Immature natural killer cell (primary cell): Measurements from ENCODE around the gene NUDT3. TPM values are rescaled to one million over a fixed set of nuclear protein-coding genes. Genes with fewer than 3 reads are reported as not detected.
"Not testable (repeated sequence)": the region's sequence is repeated elsewhere in the genome, so short reads cannot be mapped to it uniquely, and the experiment has no call there.

Experiments used
- DNase-seq, 3 donors: peaks; one replicate each; pipeline ENCODE4 v3.0.0; 2022; ENCODE audit warnings: mixed read lengths in 1 of 3
- H3K27ac Mint-ChIP-seq, 6 donors: one replicate each; pipeline ENCODE4 v1.8.0; 2020; ENCODE audit warnings: mixed read lengths in 6 of 6, mild to moderate bottlenecking in 5 of 6, inconsistent platforms in 4 of 6, moderate library complexity in 3 of 6
- H3K27me3 Mint-ChIP-seq, 3 donors: one replicate each; pipeline ENCODE4 v1.8.0; 2020 to 2021; ENCODE audit warnings: low read depth in 3 of 3, mild to moderate bottlenecking in 3 of 3, mixed read lengths in 3 of 3, moderate library complexity in 3 of 3, inconsistent platforms in 1 of 3
- H3K36me3 Mint-ChIP-seq, 3 donors: one replicate each; pipeline ENCODE4 v1.8.0; 2020; ENCODE audit warnings: mixed read lengths in 3 of 3, inconsistent platforms in 2 of 3, mild to moderate bottlenecking in 2 of 3
- H3K4me1 Mint-ChIP-seq, 2 donors: one replicate each; pipeline ENCODE4 v1.8.0; 2020; ENCODE audit warnings: inconsistent platforms in 2 of 2, mild to moderate bottlenecking in 2 of 2, mixed read lengths in 2 of 2, moderate library complexity in 1 of 2
- H3K4me3 Mint-ChIP-seq, 5 donors: one replicate each; pipeline ENCODE4 v1.8.0; 2020; ENCODE audit warnings: mild to moderate bottlenecking in 5 of 5, mixed read lengths in 5 of 5, inconsistent platforms in 3 of 5, moderate library complexity in 3 of 5
- H3K9me3 Mint-ChIP-seq, 6 donors: one replicate each; pipeline ENCODE4 v1.8.0; 2020; ENCODE audit warnings: mild to moderate bottlenecking in 6 of 6, mixed read lengths in 6 of 6, inconsistent platforms in 4 of 6, moderate library complexity in 3 of 6
- polyA plus RNA-seq, 3 donors: library from polyadenylated mRNA; unstranded; fragments of 300-500 nt; fragmentation: Illumina TruSeq; gene quantifications; one replicate each; pipeline ENCODE4 v1.2.3, GENCODE V29; 2021

Gene NUDT3
- polyA plus RNA-seq, 3 donors from 2014 or later, result 5.0 to 10.3 (median 8.3) TPM

DNA sequence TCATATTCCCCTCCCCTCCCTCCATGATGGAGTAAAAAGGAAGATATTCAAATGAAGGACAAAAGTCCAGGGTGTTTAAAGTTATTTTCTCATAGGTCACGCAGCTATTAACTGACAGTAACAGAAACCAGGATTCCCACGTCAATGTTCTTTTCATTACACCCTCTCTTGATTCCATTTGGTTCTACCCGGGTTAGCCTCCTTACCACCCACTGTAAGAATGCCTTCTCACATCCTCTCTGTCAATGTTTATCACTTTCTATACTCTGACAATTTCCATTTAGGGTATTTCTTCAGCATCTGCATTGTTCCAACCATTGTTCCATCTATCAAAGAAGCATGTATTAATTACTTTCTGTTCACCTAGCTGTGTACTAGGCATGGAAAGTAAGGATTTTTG, 52.1 kb downstream of the NUDT3 start:
- H3K4me1 Mint-ChIP-seq, result peaks cover 21 to 35% of the 10 kb centered on the region in 2 donors

DNA sequence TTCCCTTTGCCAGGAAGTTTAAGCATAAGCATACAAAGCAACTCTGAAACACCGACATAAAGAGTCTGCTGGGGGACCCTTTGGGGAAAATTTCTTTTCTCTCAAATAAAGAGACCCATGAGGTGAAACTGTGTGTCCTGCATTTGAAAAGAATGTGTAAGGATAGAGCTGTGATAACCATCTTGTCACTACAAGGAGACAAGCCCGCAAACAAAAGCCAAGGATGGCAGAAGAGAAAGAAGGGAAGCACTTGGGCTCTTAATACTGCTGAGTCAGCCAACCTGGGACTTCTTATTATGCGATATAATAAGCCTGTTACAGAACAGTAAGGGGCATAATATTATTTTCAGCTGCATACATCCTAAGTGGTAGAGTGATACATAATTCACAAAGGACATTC, 52.5 kb downstream of the NUDT3 start:
- Mint-ChIP-seq H3K27ac (no peak overlapping the region), H3K9me3 (no peaks in the 10 kb centered on the region), H3K27me3 (peaks cover 0 to 3% (median 0%) of the 10 kb centered on the region in 3 donors), H3K36me3 (peaks cover 0 to 7% (median 0%) of the 10 kb centered on the region in 3 donors), H3K4me3 (no peak overlapping the region), H3K4me1 (peaks cover 21 to 35% of the 10 kb centered on the region in 2 donors)
- no peak for DNase-seq

More for the DNA sequence above, 52.1 kb downstream of the NUDT3 start:
- Mint-ChIP-seq H3K4me3 (no peak overlapping the region), H3K27me3 (peaks cover 0 to 3% (median 0%) of the 10 kb centered on the region in 3 donors), H3K36me3 (peaks cover 0 to 7% (median 0%) of the 10 kb centered on the region in 3 donors), H3K9me3 (no peaks in the 10 kb centered on the region), H3K27ac (no peak overlapping the region)
- no peak for DNase-seq

DNA sequence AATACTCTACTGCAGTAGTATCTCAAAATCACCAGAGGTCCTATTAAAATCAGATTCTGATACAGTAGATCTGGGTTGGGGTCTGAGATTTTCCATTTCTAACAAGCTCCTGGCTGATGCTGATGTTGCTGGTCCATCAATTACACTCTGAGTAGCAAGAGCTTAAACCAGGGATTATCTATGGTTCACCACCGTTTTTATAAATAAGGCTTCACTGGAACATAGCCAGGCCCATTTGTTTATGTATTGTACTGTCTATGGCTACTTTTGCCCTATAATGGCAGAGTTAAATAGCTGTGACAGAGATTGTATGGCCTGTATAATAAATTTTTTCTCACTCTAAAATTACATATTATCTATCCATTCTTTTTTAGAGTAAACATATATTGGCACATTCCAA, 53.0 kb downstream of the NUDT3 start:
- Mint-ChIP-seq H3K36me3 (peaks cover 0 to 7% (median 0%) of the 10 kb centered on the region in 3 donors), H3K27me3 (peaks cover 0 to 1% (median 0%) of the 10 kb centered on the region in 3 donors), H3K9me3 (no peaks in the 10 kb centered on the region), H3K4me3 (no peak overlapping the region), H3K27ac (no peak overlapping the region), H3K4me1 (peaks cover 20 to 33% of the 10 kb centered on the region in 2 donors)
- DNase-seq, result no peak

DNA sequence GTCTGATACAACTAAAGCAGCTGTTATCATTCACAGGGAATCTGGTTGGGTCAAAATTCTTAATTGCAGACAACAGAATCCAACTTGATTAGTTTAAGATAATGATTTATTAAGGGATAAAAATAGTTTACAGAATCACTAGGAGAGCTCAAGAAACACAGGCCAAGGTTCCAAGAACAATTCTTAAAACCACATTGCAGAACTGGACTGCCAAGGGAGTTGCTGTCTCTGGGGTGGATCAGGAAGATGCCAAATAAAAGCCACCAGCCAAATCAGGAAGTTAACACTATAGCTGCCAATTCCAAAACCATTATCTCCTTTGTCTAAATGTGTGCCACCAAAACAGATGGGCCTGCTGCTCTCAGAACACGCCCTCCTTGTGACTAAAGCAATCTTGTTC, 53.7 kb downstream of the NUDT3 start:
- DNase-seq, result no peak
- Mint-ChIP-seq H3K4me3 (no peak overlapping the region), H3K27me3 (peaks cover 0 to 2% (median 0%) of the 10 kb centered on the region in 3 donors), H3K9me3 (no peaks in the 10 kb centered on the region), H3K4me1 (peaks cover 15 to 27% of the 10 kb centered on the region in 2 donors), H3K36me3 (peaks cover 0 to 7% (median 4%) of the 10 kb centered on the region in 3 donors), H3K27ac (no peak overlapping the region)

DNA sequence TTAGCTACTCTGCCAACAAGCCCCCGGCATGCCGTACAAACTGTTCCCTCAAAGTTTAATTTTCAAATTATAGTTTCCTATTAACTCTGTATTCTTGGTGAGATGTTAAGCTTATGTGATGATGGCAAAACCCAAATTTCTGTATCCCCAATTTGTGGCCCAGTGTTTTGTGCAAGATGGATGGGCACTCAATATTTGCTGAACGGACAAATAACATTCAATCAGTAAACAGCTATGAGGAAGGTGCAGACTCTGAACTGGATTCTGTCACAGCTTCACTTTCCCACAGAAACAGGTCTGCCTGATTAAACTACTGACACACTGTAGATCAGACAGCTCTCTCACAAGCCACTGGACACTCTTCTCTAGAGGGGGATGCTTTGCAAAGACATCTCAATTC, 54.1 kb downstream of the NUDT3 start:
- H3K36me3 Mint-ChIP-seq, result peaks cover 0 to 7% (median 7%) of the 10 kb centered on the region in 3 donors

DNA sequence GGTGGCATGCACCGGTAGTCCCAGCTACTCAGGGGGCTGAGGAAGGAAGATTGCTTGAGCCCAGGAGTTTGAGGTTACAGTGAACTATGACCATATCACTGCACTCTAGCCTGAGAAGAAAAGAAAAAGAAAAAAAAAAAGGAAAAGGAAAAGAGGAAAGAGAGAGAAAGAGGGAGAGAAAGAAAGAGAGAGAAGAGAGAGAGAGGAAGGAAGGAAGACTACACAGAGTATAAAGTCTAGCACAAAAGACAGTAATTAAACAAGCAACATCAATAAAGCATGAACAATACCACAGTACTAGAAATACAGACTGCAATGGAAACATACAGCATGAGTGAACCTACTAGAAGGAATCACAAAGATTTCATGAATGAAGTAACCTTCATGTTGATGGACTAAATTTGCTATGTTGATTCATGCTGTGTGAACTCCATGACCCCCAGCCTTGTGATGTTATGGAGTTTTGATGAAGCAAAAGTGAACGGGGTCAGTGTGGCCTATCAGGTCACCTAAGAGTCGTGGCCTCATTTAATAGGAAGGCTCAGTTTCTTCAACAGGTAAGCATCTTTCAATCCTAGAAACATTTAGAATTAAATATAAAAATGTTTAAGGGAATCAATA, 57.6 kb downstream of the NUDT3 start:
- no peak overlapping the region for H3K4me3 Mint-ChIP-seq
- DNase-seq, result no peak
- no peaks in the 10 kb centered on the region for H3K9me3 Mint-ChIP-seq
- H3K27ac Mint-ChIP-seq, result no peak overlapping the region
- H3K27me3 Mint-ChIP-seq, result peaks cover 0 to 2% (median 0%) of the 10 kb centered on the region in 3 donors
- H3K4me1 Mint-ChIP-seq, result peaks cover 14 to 15% of the 10 kb centered on the region in 2 donors
- H3K36me3 Mint-ChIP-seq, result peaks cover 0 to 18% (median 0%) of the 10 kb centered on the region in 3 donors

More for the DNA sequence above, 54.1 kb downstream of the NUDT3 start:
- no peaks in the 10 kb centered on the region for H3K9me3 Mint-ChIP-seq
- DNase-seq, result no peak
- H3K27ac Mint-ChIP-seq, result peak overlapping the region in 2 of 6 donors; percentile 8 to 23
- no peak overlapping the region for H3K4me3 Mint-ChIP-seq
- H3K4me1 Mint-ChIP-seq, result peaks cover 13 to 23% of the 10 kb centered on the region in 2 donors
- H3K27me3 Mint-ChIP-seq, result peaks cover 0 to 2% (median 0%) of the 10 kb centered on the region in 3 donors

DNA sequence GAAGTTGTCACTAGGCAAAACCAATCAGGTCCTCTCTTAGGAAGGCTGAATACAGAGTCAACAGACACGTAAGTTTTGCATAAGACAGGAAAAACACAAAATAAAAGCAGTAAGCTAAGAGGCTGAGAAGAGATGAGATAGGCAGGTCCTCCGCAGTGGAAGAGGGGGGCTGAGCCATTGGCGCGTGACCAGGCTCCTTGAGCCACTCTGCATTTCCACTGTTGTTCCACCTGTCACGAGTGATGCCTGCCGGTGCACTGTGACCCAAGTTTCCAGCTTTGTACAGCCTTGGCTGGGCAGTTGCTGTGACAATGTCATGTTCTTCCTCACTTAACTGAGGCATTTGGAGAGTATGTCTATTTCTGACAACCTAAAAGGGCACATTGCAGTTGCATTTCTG, 58.6 kb downstream of the NUDT3 start:
- no peaks in the 10 kb centered on the region for H3K9me3 Mint-ChIP-seq
- no peak for DNase-seq
- no peak overlapping the region for H3K4me3 Mint-ChIP-seq
- peaks cover 0 to 2% (median 0%) of the 10 kb centered on the region in 3 donors for H3K27me3 Mint-ChIP-seq
- H3K36me3 Mint-ChIP-seq, result peaks cover 0 to 18% (median 0%) of the 10 kb centered on the region in 3 donors
- no peak overlapping the region for H3K27ac Mint-ChIP-seq
- peaks cover 14 to 15% of the 10 kb centered on the region in 2 donors for H3K4me1 Mint-ChIP-seq

DNA sequence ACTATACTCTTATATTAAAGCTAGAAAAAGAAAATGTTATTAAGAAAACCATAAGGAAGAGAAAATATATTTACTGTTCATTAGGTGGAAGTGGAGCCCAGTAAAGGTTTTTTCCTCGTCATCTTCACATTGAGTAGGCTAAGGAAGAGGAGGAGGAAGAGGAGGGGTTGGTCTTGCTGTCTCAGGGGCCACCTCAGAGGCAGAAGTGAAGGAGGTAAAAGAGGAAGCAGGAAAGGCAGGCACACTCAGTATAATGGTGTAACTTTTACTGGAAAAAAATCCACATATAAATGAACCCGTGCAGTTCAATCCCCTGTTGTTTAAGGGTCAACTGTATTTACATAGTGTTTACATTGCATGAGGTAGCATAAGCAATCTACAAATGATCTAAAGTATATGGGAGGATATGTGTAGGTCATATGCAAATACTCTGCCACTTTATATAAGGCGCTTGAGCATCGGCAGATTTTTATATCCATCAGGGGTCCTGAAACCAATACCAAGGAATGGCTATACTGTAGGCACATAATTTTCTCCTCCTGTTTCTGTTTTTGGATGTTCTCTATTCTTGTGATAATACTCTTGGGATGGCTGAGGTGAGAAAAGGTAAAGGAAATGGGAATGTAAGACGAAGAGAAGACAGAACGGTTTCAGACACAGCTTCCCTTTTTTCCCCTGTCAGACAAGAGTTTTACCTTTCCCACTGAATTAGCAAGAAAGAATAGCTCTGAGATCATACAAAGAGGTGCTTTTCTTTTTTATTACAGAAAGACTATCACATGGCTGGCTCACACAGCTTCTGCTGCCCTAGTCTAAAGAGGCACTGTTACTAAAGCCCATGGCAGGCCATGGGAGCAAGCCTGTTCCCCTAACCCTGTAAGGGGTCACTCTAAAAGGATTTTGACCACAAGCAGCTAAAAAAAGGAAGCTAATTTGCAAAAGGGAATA, 59.9 kb downstream of the NUDT3 start:
- Mint-ChIP-seq H3K27me3 (peaks cover 0 to 2% (median 0%) of the 10 kb centered on the region in 3 donors), H3K4me3 (no peak overlapping the region), H3K9me3 (no peaks in the 10 kb centered on the region), H3K36me3 (peaks cover 0 to 18% (median 0%) of the 10 kb centered on the region in 3 donors), H3K27ac (peak overlapping the region in 2 of 6 donors; percentile 2), H3K4me1 (peaks cover 8 to 11% of the 10 kb centered on the region in 2 donors)
- DNase-seq, result no peak

DNA sequence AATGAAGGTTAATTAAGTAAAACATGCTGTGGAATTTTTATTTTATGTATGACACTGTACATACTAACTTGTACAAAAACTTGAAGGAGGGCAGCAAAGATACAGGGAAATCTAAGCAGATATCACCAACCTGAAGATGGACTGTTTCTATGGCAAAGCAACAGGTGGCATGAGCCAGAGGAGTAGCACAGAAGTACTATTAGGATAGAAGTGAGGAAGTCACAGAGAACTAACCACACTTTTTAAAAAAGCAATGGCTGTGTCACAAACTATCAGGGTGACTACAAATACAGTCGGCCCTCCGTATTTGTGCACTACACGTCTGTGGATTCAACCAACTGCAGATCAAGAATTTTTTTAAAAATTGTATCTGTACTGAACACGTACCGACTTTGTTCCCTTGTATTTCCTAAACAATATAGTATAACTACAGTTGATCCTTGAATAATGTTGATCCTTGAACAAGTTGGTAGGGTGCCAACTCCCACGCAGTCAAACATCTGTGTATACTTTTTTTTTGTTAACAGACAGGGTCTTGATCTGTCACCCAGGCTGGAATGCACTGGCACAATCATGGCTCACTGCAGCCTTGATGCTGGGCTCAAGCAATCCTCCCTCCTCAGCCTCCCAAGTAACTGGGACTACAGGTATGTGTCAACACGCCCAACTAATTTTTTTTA, 61.0 kb downstream of the NUDT3 start:
- Mint-ChIP-seq H3K36me3 (peaks cover 0 to 18% (median 0%) of the 10 kb centered on the region in 3 donors), H3K9me3 (no peaks in the 10 kb centered on the region), H3K27ac (peak overlapping the region in 1 of 6 donors; percentile 2), H3K4me1 (peaks cover 0 to 7% of the 10 kb centered on the region in 2 donors), H3K4me3 (no peak overlapping the region), H3K27me3 (peaks cover 0 to 2% (median 0%) of the 10 kb centered on the region in 3 donors)
- no peak for DNase-seq

DNA sequence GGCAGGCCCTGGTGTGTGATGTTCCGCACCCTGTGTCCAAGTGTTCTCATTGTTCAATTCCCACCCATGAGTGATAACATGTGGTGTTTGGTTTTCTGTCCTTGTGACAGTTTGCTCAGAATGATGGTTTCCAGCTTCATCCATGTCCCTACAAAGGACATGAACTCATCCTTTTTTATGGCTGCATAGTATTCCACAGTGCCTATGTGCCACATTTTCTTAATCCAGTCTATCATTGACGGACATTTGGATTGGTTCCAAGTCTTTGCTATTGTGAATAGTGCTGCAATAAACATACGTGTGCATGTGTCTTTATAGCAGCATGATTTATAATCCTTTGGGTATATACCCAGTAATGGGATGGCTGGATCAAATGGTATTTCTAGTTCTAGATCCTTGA, 62.7 kb downstream of the NUDT3 start:
- not testable (repeated sequence) for H3K4me3 Mint-ChIP-seq, DNase-seq, H3K9me3 Mint-ChIP-seq, H3K27me3 Mint-ChIP-seq, H3K27ac Mint-ChIP-seq, H3K4me1 Mint-ChIP-seq
- peaks cover 0 to 18% (median 0%) of the 10 kb centered on the region in 3 donors for H3K36me3 Mint-ChIP-seq

DNA sequence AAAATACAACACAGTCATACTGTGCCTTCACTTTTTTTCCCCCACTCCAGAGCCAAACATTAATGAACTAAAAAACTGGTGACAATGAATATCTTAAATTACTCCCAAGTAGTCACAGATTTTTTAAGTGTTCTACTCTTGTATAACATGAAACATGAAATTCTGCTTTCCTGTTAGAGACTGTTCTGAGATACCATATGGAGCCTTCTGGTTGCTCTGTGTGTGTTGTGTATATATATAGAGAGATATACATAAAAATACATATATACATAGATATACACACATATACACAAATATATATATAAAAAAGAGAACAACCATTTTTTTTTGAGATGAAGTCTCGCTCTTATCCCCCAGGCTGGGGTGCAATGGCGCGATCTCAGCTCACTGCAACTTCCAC, 63.5 kb downstream of the NUDT3 start:
- Mint-ChIP-seq H3K4me1 (peaks cover 0 to 7% of the 10 kb centered on the region in 2 donors), H3K9me3 (no peaks in the 10 kb centered on the region), H3K4me3 (no peak overlapping the region), H3K27ac (peak overlapping the region in 1 of 6 donors; percentile 16), H3K36me3 (peaks cover 0 to 15% (median 0%) of the 10 kb centered on the region in 3 donors), H3K27me3 (no peaks in the 10 kb centered on the region)
- DNase-seq, result no peak

DNA sequence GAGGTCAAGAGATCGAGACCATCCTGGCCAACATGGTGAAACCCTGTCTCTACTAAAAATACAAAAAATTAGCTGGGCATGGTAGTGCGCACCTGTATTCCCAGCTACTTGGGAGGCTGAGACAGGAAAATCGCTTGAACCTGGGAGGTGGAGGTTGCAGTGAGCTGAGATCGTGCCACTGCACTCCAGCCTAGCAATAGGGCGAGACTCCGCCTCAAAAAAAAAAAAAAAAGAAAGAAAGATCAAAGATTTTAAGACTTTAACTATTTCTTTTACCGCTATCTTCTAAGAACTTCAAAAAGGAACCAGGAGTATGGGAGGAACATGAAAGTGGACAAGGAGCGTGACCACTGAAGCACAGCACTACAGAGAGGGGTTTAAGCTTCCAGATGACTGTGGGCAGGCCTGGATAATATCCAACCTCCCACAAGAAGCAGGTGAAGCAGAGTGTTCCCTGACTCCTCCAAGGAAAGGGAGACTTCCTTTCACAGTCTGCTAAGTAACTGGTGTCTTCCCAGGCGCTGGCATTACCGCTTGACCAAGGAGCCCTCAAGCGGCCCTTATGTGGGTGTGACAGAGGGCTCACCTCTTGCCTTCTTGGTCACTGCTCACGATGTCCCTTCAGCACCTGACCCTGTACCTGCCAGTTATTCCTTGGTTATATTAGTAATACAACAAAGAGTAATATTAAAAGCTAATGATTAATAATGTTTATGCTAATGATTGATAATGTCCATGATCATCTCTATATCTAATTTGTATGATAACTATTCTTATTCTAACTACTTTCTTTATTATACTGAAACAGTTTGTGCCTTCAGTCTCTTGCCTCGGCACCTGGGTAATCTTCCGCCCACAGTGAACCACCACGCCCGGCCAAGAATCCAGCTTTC, 64.9 kb downstream of the NUDT3 start:
- peaks cover 0 to 11% (median 5%) of the 10 kb centered on the region in 3 donors for H3K36me3 Mint-ChIP-seq
- H3K9me3 Mint-ChIP-seq, H3K27me3 Mint-ChIP-seq, H3K27ac Mint-ChIP-seq, H3K4me3 Mint-ChIP-seq, DNase-seq, H3K4me1 Mint-ChIP-seq: not testable (repeated sequence)

DNA sequence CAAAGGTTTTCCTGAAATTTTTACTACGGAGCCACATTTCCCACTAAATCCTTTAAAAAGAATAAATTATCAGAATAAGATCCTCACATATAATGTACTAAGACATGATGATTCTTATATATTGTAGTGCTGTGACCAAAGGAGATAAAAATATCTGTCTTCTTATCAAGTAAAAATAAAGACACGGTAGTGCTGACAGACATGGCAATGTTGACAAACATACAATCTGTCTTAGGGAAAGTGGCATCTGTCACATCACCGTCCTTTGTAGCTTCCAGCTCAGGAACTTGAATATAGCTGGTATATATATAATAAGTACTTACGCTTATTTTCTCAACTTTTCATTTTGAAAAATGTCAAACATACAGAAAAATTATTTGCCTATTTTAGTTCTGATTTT, 66.8 kb downstream of the NUDT3 start:
- Mint-ChIP-seq H3K9me3 (no peaks in the 10 kb centered on the region), H3K27me3 (peaks cover 0 to 1% (median 0%) of the 10 kb centered on the region in 3 donors), H3K4me1 (peaks cover 0 to 5% of the 10 kb centered on the region in 2 donors), H3K27ac (no peak overlapping the region), H3K36me3 (peaks cover 0 to 7% (median 3%) of the 10 kb centered on the region in 3 donors), H3K4me3 (no peak overlapping the region)
- DNase-seq, result no peak
